Measurements from ENCODE around the gene APBA2.
A peak's percentile ranks its signal among the peaks of the same experiment; 100 is the strongest.

Gene APBA2

DNA sequence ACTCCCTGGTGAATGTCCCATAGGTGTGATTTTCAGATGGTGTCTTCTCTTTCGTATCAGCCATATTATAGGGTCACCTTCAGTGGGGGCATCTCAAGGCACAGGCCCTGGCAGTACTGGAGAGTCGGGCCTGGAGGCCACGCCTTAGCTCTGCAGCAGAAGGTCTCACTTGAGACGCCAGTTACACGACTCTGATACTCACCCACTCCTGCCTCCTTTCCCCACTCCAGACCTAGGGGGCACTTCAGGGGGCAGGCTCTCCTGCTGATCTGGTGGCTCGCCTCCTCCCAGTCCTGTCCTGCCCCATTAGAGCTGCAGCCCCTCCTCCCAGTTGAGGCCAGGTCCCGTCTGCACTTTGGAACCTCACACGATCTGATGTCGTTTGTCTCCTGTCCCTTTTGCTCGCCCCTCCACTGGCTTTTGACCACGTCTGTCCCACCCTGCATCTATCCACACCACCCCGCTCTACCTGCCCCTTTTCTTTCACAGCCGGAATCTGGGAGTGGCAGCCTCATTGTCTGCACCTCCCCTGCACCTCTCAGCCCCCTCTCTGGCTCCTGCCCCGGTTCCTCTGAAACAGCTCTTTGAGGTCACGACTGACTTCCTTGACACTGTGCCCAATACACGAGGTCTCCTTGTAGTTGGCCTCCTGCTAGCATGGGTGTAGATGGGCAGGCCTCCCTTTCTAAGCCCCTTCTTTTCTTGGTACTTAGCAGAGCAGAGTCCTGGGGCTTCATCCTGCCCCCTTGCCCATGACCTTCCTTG lies 201.9 kb downstream of the APBA2 start:
- no peaks in the 10 kb centered on the region for H3K36me3 ChIP-seq (ENCODE audit: control insufficient read depth in 1 of 2, insufficient read depth in 2 of 2, low read length in 2 of 2)
- H3K9ac ChIP-seq (ENCODE audit: low read depth in 1 of 2, low read length in 2 of 2) = no peak overlapping the region
- H3K4me3 ChIP-seq (ENCODE audit: low read depth in 1 of 2, low read length in 2 of 2) = no peak overlapping the region
- H3K4me1 ChIP-seq (ENCODE audit: control insufficient read depth in 1 of 2, insufficient read depth in 2 of 2, low read length in 2 of 2) = no peaks in the 10 kb centered on the region
- H3K9me3 ChIP-seq (ENCODE audit: control insufficient read depth in 1 of 2, low read length in 2 of 2) = no peaks in the 10 kb centered on the region
- H3K27ac ChIP-seq (ENCODE audit: low read depth, low read length) = no peak overlapping the region
- H3K27me3 ChIP-seq (ENCODE audit: control insufficient read depth in 1 of 2, insufficient read depth in 2 of 2, low read length in 2 of 2) = no peaks in the 10 kb centered on the region

DNA sequence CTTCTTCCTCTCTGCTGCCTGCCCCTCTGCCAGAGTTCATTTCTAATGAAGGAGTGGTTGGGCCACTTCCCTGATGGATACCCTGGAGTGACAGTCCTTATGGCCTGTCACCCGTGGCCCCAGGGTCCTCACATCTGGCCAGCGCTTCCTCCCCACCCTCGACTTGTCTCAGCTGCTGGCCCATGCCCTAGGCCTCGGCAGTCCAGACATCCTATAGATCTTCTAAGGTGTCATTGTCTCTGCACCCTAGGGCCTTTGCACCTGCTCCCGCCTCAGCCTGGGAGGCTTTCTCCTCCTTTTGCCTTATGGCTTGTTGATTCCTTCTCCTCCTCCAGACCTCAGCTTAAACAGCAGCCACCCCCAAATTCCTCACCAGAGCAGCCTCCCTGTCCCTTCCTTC lies 202.9 kb downstream of the APBA2 start:
- Histone ChIP-seq H3K4me3 (ENCODE audit: low read depth in 1 of 2, low read length in 2 of 2) (no peak overlapping the region), H3K27ac (ENCODE audit: low read depth, low read length) (no peak overlapping the region), H3K9me3 (ENCODE audit: control insufficient read depth in 1 of 2, low read length in 2 of 2) (no peaks in the 10 kb centered on the region), H3K27me3 (ENCODE audit: control insufficient read depth in 1 of 2, insufficient read depth in 2 of 2, low read length in 2 of 2) (no peaks in the 10 kb centered on the region), H3K4me1 (ENCODE audit: control insufficient read depth in 1 of 2, insufficient read depth in 2 of 2, low read length in 2 of 2) (no peaks in the 10 kb centered on the region), H3K9ac (ENCODE audit: low read depth in 1 of 2, low read length in 2 of 2) (no peak overlapping the region), H3K36me3 (ENCODE audit: control insufficient read depth in 1 of 2, insufficient read depth in 2 of 2, low read length in 2 of 2) (no peaks in the 10 kb centered on the region)

DNA sequence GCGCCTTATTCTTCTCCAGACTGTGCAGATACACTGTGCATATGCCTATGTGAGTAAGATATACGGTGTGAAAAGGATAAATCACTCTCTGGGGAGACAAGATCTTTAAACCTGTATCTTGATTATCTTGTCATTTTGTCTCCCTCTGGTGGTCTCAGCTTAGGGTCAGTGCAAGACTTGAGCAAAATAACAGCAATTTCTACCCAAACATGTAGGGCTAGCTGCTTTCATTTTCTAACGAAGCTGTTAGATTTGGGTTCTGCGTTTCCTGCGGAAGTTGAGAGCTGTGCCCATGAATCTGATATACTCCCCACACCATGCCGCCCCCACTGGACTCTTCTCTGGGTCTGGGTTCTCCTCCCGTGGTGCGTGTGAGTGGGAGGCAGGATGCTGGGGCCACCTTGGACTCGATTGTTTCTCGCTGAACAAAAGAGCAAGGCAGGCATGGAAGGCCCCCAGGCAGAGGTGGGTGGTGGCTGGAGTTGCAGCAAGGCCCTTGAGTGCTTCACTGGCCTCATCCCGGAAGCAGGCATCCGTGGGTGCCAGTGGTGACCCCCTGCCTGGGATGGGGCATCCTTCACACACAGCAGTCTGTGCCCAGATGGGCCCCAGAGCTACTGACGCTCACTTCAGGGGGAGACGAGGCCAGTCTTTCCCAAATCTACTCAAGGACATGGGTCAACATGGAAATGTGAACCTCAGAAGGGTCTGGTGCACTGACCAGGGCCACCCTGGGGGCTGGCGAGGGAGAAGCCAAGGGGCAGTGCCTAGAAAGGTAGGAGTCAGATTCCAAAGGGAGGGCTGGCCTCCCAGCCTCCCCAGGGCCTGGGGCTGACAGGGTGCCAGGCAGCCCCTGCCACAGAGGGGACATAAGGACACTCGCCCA lies 204.2 kb downstream of the APBA2 start:
- H3K36me3 ChIP-seq (ENCODE audit: control insufficient read depth in 1 of 2, insufficient read depth in 2 of 2, low read length in 2 of 2) = no peaks in the 10 kb centered on the region
- no peaks in the 10 kb centered on the region for H3K27me3 ChIP-seq (ENCODE audit: control insufficient read depth in 1 of 2, insufficient read depth in 2 of 2, low read length in 2 of 2)
- no peaks in the 10 kb centered on the region for H3K9me3 ChIP-seq (ENCODE audit: control insufficient read depth in 1 of 2, low read length in 2 of 2)
- no peak overlapping the region for H3K9ac ChIP-seq (ENCODE audit: low read depth in 1 of 2, low read length in 2 of 2)
- H3K4me1 ChIP-seq (ENCODE audit: control insufficient read depth in 1 of 2, insufficient read depth in 2 of 2, low read length in 2 of 2) = no peaks in the 10 kb centered on the region
- H3K27ac ChIP-seq (ENCODE audit: low read depth, low read length) = no peak overlapping the region
- H3K4me3 ChIP-seq (ENCODE audit: low read depth in 1 of 2, low read length in 2 of 2) = peak overlapping the region in 1 of 2 donors; percentile 7

DNA sequence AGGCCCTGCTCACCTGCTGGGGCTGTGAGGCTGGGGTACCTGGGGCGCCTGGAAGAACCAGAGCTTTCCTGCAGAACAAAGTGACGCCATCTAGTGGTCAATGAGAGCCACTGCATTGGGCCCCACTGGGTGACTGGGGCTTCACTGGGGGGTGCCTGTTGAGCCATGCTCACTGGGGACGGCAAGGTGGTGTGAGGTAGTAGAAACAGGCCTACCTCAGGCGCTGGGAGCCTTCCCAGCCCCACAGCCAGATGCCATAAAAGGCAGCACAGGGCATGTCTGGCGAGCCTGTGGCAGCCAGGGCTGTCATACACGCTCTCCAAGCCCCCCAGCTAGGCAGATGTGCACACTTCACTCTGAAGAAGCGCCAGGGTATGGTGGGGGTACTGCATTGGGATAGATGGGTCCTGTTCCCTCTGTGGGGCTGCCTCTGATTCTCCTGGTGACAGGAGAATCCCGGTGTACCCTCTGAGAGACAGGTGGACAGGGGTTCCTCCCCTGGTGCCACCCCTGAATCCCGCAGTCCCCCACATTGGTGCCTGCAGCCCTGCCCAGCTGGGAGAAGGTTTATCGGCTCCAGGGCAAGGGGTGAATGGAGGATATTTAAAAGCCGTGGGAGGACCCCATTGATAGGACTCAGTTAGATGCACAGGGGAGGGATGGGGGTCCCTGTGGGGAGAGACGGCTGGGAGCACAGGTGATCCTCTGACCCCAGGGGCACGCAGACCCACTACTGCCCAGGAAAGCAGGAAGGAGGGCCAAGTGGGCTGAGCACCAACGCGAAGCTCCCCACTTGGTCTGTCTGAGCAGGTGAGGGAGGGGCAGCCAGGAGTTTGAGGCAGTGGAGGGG lies 205.1 kb downstream of the APBA2 start:
- no peak overlapping the region for H3K4me3 ChIP-seq (ENCODE audit: low read depth in 1 of 2, low read length in 2 of 2)
- no peaks in the 10 kb centered on the region for H3K27me3 ChIP-seq (ENCODE audit: control insufficient read depth in 1 of 2, insufficient read depth in 2 of 2, low read length in 2 of 2)
- no peaks in the 10 kb centered on the region for H3K36me3 ChIP-seq (ENCODE audit: control insufficient read depth in 1 of 2, insufficient read depth in 2 of 2, low read length in 2 of 2)
- no peaks in the 10 kb centered on the region for H3K4me1 ChIP-seq (ENCODE audit: control insufficient read depth in 1 of 2, insufficient read depth in 2 of 2, low read length in 2 of 2)
- H3K9ac ChIP-seq (ENCODE audit: low read depth in 1 of 2, low read length in 2 of 2) = no peak overlapping the region
- no peaks in the 10 kb centered on the region for H3K9me3 ChIP-seq (ENCODE audit: control insufficient read depth in 1 of 2, low read length in 2 of 2)
- no peak overlapping the region for H3K27ac ChIP-seq (ENCODE audit: low read depth, low read length)

DNA sequence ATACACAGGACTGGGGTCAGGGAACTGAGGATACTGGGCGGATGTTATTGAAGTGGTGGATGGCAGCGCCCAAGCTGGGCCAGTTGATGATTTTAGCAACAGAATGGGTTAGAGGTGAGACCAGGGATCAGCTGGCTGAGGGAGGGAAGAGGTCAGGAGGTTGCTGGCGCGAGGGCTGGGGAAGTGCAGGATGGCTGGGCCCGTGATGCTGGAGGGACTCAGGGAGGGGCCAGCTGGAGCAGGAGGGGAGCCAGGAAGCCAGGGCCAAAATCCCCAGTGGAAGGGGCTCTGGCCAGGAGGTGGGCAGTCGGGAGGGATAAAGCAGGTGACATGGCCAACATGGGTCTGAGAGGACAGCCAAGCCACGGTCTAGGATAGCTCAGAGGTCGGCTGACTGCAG lies 205.9 kb downstream of the APBA2 start:
- no peaks in the 10 kb centered on the region for H3K4me1 ChIP-seq (ENCODE audit: control insufficient read depth in 1 of 2, insufficient read depth in 2 of 2, low read length in 2 of 2)
- no peak overlapping the region for H3K4me3 ChIP-seq (ENCODE audit: low read depth in 1 of 2, low read length in 2 of 2)
- H3K36me3 ChIP-seq (ENCODE audit: control insufficient read depth in 1 of 2, insufficient read depth in 2 of 2, low read length in 2 of 2) = no peaks in the 10 kb centered on the region
- no peaks in the 10 kb centered on the region for H3K27me3 ChIP-seq (ENCODE audit: control insufficient read depth in 1 of 2, insufficient read depth in 2 of 2, low read length in 2 of 2)
- H3K9ac ChIP-seq (ENCODE audit: low read depth in 1 of 2, low read length in 2 of 2) = no peak overlapping the region
- no peaks in the 10 kb centered on the region for H3K9me3 ChIP-seq (ENCODE audit: control insufficient read depth in 1 of 2, low read length in 2 of 2)
- no peak overlapping the region for H3K27ac ChIP-seq (ENCODE audit: low read depth, low read length)

DNA sequence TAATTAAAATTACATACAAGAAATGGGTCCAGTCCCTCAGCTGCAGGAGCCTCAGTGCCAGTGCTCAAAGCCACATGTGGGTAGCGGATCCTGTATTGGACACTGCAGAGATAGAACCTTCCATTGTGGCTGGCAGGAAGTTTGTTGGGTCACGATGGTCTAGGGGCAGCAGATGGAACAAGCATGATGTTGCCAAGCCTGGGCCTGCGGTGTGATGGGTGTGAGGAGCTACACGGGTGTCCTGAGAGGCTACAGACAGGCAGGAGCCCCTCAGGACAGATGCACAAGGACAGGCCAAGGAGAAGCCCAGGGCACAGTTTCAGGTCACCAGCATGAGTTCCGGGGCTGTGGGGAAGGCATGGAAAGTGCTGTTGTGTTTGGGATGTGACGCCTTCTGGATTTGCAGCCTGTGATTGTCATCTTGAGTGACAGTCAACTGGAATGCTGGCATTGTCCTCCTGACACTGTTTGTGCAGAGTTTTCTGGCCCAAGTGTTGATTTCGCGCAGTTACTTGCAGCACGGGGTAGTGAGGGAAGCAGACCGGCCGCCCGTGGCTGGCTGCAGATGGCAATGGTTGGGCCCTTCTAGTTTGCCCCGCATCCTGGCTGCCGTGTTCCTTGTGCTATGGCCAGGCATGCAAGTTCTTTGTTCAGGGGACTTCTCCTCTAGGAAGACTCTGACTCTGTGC lies 206.7 kb downstream of the APBA2 start:
- Histone ChIP-seq H3K27me3 (ENCODE audit: control insufficient read depth in 1 of 2, insufficient read depth in 2 of 2, low read length in 2 of 2) (no peaks in the 10 kb centered on the region), H3K36me3 (ENCODE audit: control insufficient read depth in 1 of 2, insufficient read depth in 2 of 2, low read length in 2 of 2) (no peaks in the 10 kb centered on the region), H3K9me3 (ENCODE audit: control insufficient read depth in 1 of 2, low read length in 2 of 2) (no peaks in the 10 kb centered on the region), H3K4me3 (ENCODE audit: low read depth in 1 of 2, low read length in 2 of 2) (no peak overlapping the region), H3K27ac (ENCODE audit: low read depth, low read length) (no peak overlapping the region), H3K9ac (ENCODE audit: low read depth in 1 of 2, low read length in 2 of 2) (no peak overlapping the region), H3K4me1 (ENCODE audit: control insufficient read depth in 1 of 2, insufficient read depth in 2 of 2, low read length in 2 of 2) (no peaks in the 10 kb centered on the region)

DNA sequence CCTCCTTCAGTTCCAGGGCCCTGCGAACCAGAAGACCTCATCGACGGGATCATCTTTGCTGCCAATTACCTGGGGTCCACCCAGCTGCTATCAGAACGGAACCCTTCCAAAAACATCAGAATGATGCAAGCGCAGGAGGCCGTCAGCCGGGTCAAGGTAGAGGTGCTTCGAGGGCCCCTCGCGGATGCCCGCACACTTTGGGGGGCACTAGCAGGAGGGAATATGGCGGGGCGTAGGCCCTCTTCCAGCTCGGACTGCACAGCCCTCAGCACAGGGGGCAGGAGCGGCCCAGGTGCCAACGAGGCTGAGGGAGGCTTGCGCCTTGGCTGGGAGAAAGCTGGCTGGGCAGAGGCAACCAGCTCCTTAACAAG lies 207.3 kb downstream of the APBA2 start:
- no peaks in the 10 kb centered on the region for H3K9me3 ChIP-seq (ENCODE audit: control insufficient read depth in 1 of 2, low read length in 2 of 2)

DNA sequence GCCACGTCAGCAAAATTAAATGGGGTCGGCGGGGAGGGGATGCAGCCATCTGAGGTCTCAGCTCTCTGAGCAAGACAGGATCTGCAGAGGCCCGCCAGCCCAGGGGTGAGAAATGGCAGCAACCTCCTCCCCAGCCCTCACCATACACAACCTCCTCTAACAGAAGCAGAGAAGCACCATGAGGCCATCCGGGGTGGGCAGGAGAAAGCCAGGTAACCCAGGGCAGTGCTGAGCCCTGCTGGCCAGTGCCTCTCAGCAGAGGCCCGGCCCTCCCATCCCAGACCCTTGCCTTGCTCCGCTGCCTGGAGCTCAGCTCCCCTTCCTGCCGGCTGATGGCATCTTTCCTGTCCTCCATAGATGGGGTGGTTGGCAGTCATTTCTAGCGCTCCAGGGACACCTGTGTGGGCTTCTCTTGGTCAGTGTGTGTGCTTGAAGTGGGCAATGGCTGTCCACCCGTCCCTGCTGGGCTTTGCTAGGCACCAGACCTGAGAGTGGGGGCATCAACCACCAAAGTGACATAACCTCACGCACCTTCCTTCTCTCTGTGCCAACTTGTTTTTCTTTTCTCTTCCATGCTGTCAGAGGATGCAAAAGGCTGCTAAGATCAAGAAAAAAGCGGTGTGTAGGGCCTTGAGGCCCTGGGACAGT lies 208.0 kb downstream of the APBA2 start:
- Histone ChIP-seq H3K27me3 (ENCODE audit: control insufficient read depth in 1 of 2, insufficient read depth in 2 of 2, low read length in 2 of 2) (no peaks in the 10 kb centered on the region), H3K9me3 (ENCODE audit: control insufficient read depth in 1 of 2, low read length in 2 of 2) (no peaks in the 10 kb centered on the region), H3K36me3 (ENCODE audit: control insufficient read depth in 1 of 2, insufficient read depth in 2 of 2, low read length in 2 of 2) (no peaks in the 10 kb centered on the region), H3K4me1 (ENCODE audit: control insufficient read depth in 1 of 2, insufficient read depth in 2 of 2, low read length in 2 of 2) (no peaks in the 10 kb centered on the region), H3K9ac (ENCODE audit: low read depth in 1 of 2, low read length in 2 of 2) (no peak overlapping the region), H3K27ac (ENCODE audit: low read depth, low read length) (no peak overlapping the region), H3K4me3 (ENCODE audit: low read depth in 1 of 2, low read length in 2 of 2) (no peak overlapping the region)

More for the DNA sequence above, 207.3 kb downstream of the APBA2 start:
- no peak overlapping the region for H3K9ac ChIP-seq (ENCODE audit: low read depth in 1 of 2, low read length in 2 of 2)
- no peak overlapping the region for H3K27ac ChIP-seq (ENCODE audit: low read depth, low read length)
- H3K27me3 ChIP-seq (ENCODE audit: control insufficient read depth in 1 of 2, insufficient read depth in 2 of 2, low read length in 2 of 2) = no peaks in the 10 kb centered on the region
- H3K4me3 ChIP-seq (ENCODE audit: low read depth in 1 of 2, low read length in 2 of 2) = no peak overlapping the region
- H3K4me1 ChIP-seq (ENCODE audit: control insufficient read depth in 1 of 2, insufficient read depth in 2 of 2, low read length in 2 of 2) = no peaks in the 10 kb centered on the region
- no peaks in the 10 kb centered on the region for H3K36me3 ChIP-seq (ENCODE audit: control insufficient read depth in 1 of 2, insufficient read depth in 2 of 2, low read length in 2 of 2)

DNA sequence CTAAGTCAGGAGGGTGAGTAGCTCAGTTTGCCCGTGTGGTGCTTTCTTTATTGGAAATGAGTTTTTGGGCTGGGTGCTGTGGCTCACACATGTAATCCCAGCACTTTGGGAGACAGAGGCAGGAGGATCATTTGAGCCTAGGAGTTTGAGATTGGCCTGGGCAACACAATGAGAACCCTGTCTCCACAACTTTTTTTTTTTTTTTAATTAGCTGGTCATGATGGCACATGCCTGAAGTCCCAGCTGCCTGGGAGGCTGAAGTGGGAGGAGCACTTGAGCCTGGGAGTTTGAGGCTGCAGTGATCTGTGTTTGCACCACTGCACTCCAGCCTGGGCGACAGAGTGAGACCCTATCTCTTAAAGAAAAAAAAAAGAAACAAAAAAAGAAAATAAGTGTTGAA lies 208.9 kb downstream of the APBA2 start:
- Histone ChIP-seq H3K4me1 (ENCODE audit: control insufficient read depth in 1 of 2, insufficient read depth in 2 of 2, low read length in 2 of 2) (no peaks in the 10 kb centered on the region), H3K27ac (ENCODE audit: low read depth, low read length) (no peak overlapping the region), H3K9me3 (ENCODE audit: control insufficient read depth in 1 of 2, low read length in 2 of 2) (no peaks in the 10 kb centered on the region), H3K4me3 (ENCODE audit: low read depth in 1 of 2, low read length in 2 of 2) (no peak overlapping the region), H3K36me3 (ENCODE audit: control insufficient read depth in 1 of 2, insufficient read depth in 2 of 2, low read length in 2 of 2) (no peaks in the 10 kb centered on the region), H3K27me3 (ENCODE audit: control insufficient read depth in 1 of 2, insufficient read depth in 2 of 2, low read length in 2 of 2) (no peaks in the 10 kb centered on the region), H3K9ac (ENCODE audit: low read depth in 1 of 2, low read length in 2 of 2) (no peak overlapping the region)
